GM18508 (cell line): Measurements from ENCODE around the gene TRIM58.

Source experiments
- ATAC-seq: cut with Tn5 transposase; IDR thresholded peaks from one replicate; pipeline ENCODE4 v1.9.1; 2021; ENCODE audit warnings: moderate number of reproducible peaks; ENCODE audit not compliant: insufficient read depth, unreplicated experiment

Gene TRIM58

DNA sequence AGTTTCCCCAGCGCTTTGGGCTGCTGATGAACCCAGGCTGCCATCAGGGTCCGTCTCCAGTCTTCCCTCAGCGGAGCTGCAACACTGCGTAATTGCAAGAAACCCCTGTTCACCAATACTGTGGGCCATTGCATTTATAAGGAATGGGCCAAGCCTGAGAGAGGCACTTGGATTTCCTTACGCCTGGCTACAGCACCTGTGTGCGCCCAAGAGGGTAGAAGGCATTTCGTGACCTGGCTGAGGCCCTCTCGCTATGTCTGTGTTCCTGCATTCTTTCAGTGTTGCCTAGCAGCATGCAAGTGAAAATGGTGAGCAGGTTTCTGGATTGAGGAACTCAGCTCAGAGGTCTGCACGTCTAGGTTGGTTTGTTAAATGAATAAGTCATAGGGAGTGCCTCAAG lies 26.4 kb downstream of the TRIM58 start:
- ATAC-seq, result no peak

DNA sequence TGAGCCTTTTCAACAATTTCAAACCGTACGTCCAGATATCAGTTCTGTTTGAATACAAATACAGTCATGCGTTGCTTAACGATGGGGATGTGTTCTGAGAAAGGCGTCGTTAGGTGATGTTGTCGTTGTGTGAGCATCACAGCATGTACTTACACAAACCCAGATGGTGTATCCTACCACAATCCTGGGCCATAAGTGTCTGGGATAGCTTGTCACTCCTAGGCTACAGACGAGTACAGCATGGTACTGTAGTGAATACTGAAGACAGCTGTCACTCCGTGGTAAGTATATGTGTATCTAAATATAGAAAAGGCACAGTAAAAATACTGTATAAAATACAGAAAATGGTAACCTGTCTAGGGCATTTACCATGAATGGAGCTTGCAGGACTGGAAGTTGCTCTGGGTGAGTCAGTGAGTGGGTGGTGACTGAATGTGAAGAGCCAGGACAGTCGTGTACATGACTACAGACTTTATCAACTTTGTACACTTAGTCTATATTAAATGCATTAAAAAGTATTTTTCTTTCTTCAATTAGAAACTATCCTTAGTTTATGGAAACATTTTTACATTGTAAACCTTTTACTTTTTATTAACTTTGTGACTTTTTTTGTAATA lies 27.9 kb downstream of the TRIM58 start:
- no peak for ATAC-seq

DNA sequence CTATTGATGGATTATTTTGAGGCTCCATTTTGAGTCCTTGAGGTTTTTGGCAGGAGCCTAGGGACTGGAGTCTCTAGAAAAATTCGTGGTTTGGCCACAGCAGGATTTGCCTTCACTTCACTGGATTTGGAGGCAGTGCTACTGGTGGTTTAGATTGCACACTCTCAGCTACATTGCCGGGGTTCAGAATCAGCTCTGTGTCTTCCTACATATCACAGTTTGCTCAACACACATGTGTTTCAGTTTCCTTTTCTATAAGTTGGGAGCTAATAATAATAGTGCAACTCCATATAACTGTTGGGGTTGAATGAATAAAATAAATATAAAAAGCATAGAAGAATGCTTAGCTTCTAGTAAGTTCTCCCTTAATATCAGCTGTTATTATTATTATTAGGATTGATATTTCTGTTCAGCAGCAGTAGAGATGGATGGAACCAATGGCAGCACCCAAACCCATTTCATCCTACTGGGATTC lies 38.2 kb downstream of the TRIM58 start, which contains the start of gene OR2W3:
Gene OR2W3 (plus strand): TSS at position 425 of the 475 bp plus-strand sequence. CDS start 0 bp downstream, at position 425.
- ATAC-seq, result no peak

DNA sequence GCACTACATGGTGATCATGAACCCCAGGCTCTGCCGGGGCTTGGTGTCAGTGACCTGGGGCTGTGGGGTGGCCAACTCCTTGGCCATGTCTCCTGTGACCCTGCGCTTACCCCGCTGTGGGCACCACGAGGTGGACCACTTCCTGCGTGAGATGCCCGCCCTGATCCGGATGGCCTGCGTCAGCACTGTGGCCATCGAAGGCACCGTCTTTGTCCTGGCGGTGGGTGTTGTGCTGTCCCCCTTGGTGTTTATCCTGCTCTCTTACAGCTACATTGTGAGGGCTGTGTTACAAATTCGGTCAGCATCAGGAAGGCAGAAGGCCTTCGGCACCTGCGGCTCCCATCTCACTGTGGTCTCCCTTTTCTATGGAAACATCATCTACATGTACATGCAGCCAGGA lies 39.0 kb downstream of the TRIM58 start:
- ATAC-seq, result no peak

GRCh38 chr1:247904122-247904521 lies 47.1 kb downstream of the TRIM58 start:
- no peak for ATAC-seq

DNA sequence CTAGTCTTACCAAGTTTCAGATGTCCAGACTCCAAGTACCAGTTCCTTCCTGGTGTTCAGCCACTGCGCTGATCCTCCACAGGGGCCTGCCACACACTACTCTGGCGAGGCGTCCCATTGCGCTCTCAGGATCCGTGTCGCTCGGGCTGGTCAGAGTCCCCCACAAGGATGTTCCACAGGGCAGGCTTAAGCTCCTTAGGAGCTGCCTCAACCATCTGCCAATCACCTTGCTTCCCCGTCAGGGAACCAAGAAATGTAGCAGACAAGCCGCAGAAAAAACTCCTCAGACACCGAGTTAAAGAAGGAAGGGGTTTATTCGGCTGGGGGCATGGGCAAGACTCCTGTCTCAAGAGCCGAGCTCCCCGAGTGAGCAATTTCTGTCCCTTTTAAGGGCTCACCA lies 48.2 kb downstream of the TRIM58 start:
- no peak for ATAC-seq

GRCh38 chr1:247905910-247906503 lies 49.0 kb downstream of the TRIM58 start:
- no peak for ATAC-seq

GRCh38 chr1:247906504-247907047 lies 49.6 kb downstream of the TRIM58 start:
- no peak for ATAC-seq

GRCh38 chr1:247908766-247909165 lies 51.8 kb downstream of the TRIM58 start:
- no peak for ATAC-seq

GRCh38 chr1:247913786-247914185 lies 56.8 kb downstream of the TRIM58 start:
- ATAC-seq, result no peak

- no peak for ATAC-seq
Measured at GRCh38 chr1:247914941-247915662, 58.1 kb downstream of the TRIM58 start.

- no peak for ATAC-seq
Measured at GRCh38 chr1:247919952-247920351, 63.0 kb downstream of the TRIM58 start, which contains the start of gene OR2T8. TSS of gene OR2T8 (plus strand) at chr1:247920252. CDS start at chr1:247921018, 766 bp downstream.

GRCh38 chr1:247923941-247924340 lies 67.0 kb downstream of the TRIM58 start:
- no peak for ATAC-seq

DNA sequence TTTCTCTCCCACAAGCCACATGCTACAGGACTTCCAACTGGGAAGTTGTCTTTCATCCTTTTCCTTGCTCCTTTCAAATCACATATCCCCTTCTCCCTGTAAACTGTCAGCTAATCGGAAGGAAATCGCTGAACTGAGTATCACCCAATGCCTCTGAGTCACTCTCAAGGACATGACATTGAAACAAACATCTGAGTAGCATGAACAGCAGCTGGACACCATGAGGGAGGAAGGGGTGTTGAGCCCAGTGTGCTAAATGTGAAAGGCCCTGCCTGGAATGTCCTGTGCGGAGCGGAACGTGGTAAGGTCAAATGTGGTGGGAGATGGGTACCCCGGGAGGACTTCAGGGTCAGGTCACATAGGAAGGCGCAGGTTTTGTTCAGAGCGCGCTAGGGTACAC lies 67.9 kb downstream of the TRIM58 start, which contains the start of gene OR2AJ1:
Gene OR2AJ1 (plus strand): TSS at position 22 of the 400 bp plus-strand sequence. CDS start 8,880 bp downstream, outside the sequence.
- no peak for ATAC-seq
